Smooth muscle cell of the brain vasculature (primary cell): ENCODE measurements around the gene GAS7.
"Not testable (repeated sequence)": the region's sequence is repeated elsewhere in the genome, so short reads cannot be mapped to it uniquely, and the experiment has no call there.

Source experiments
- DNase-seq: peaks from one replicate; pipeline ENCODE4 v3.0.0-alpha.2; 2012; ENCODE audit warnings: low read depth, low spot score

Gene GAS7

GRCh38 chr17:10072556-10073425 lies 125.6 kb downstream of the GAS7 start:
- DNase-seq = no peak

- no peak for DNase-seq
Observed at GRCh38 chr17:10072086-10072485, 126.3 kb downstream of the GAS7 start.

DNA sequence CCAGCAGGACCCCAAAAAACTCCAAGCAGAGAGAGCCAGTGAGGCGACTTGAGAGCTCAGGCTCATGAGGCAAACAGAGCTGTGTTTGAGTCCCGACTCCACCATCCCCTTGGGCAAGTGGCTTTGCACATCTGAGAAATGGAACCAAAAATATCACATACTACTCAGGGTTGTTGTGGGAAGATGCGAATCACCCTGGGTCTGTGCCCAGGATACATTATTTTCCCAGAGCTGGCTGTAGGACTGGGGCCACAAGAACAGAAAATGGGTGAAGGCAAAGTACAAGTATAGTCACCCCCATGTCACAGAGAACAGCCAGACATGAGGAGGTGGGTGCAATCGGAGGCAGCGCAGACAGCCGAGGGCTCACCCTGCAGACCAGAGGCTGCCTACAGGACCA lies 127.3 kb downstream of the GAS7 start:
- no peak for DNase-seq

- no peak for DNase-seq
Observed at GRCh38 chr17:10070690-10071089, 127.7 kb downstream of the GAS7 start.

GRCh38 chr17:10069301-10069700 lies 129.1 kb downstream of the GAS7 start:
- DNase-seq = no peak

GRCh38 chr17:10067446-10068143 lies 130.8 kb downstream of the GAS7 start:
- DNase-seq = no peak

DNA sequence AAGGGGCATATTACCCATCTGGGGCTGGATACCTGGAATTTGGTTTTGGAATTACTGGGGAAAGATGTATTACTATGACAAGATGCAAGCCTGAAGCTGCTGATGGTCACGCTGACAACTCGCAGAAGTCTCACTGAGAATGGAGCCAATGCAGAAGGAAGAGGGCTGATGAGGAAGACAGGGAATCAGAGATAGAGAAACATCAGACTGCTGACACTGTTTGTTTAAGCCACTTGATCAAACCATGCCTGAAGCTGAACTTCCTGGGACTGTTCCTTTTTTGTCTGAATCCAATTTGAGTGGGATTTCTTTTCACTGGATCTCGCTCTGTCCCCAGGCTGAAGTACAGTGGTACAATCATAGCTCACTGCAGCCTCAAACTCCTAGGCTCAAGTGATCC lies 133.9 kb downstream of the GAS7 start:
- no peak for DNase-seq

GRCh38 chr17:10063730-10064241 lies 134.6 kb downstream of the GAS7 start:
- no peak for DNase-seq

GRCh38 chr17:10062691-10063385 lies 135.6 kb downstream of the GAS7 start:
- no peak for DNase-seq

- peak; percentile 80 for DNase-seq
Observed at GRCh38 chr17:10061111-10061845, 137.1 kb downstream of the GAS7 start.

DNA sequence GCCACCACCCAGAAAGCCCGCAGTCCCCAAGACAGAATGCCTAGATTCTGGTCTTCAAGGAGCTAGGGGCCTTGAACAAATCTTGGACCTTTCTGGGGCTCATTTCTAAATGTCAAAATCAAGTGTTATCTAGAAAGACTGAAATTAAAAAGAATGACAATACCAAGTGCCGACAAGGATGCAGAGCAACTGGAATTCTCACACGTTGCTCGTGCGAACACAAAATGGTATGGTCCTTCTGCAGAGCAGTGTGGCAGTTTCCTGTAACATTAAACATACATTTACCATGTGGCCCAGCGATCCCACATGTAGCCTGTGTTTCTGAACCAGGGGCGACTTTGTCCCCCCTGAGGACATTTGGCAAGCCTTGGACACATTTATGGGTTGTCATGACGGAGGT lies 137.9 kb downstream of the GAS7 start:
- no peak for DNase-seq

- DNase-seq = no peak
Observed at GRCh38 chr17:10059684-10060211, 138.7 kb downstream of the GAS7 start.

GRCh38 chr17:10058921-10059683 lies 139.3 kb downstream of the GAS7 start:
- DNase-seq = no peak

DNA sequence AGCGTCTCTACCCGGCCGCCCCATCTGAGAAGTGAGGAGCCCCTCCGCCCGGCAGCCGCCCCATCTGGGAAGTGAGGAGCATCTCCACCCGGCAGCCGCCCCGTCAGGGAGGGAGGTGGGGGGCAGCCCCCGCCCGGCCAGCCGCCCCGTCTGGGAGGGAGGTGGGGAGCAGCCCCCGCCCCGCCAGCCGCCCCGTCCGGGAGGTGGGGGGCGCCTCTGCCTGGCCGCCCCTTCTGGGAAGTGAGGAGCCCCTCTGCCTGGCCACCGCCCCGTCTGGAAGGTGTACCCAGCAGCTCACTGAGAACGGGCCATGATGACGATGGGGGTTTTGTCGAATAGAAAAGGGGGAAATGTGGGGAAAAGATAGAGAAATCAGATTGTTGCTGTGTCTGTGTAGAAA lies 140.9 kb downstream of the GAS7 start:
- not testable (repeated sequence) for DNase-seq

DNA sequence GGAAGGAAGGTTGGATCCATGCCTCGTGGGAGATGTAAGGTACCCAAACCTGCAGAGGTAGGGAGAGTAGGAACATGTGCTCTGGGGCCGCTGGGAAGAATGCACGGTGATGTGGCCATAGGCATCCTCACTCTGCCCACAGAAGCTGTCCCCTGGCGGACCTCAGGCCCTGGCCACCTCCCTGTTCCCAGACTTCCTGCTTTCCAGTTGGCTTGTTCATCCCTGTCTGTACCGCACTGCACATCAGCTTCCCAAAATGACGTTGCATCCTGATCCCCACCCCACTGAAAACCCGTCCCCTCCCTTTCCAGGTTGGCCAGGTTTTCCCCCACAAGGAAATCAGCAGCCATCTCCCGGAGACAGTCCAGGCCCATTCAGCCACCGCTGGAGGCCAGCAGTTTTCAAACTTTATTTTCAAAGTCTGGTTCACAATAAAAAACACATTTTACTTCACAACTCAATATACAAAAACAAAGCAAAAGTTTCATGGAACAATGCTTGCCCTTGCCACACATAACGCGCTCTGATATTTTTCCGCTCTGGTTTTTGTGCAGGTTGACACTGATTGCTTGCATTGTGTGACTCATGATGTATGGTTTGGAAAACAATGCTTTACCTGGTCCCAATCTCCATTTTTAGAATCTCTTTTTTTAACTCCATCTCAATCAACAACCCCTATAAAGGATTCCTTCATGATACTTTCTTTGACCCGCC lies 143.0 kb downstream of the GAS7 start:
- no peak for DNase-seq

GRCh38 chr17:10053782-10054540 lies 144.4 kb downstream of the GAS7 start:
- no peak for DNase-seq

DNA sequence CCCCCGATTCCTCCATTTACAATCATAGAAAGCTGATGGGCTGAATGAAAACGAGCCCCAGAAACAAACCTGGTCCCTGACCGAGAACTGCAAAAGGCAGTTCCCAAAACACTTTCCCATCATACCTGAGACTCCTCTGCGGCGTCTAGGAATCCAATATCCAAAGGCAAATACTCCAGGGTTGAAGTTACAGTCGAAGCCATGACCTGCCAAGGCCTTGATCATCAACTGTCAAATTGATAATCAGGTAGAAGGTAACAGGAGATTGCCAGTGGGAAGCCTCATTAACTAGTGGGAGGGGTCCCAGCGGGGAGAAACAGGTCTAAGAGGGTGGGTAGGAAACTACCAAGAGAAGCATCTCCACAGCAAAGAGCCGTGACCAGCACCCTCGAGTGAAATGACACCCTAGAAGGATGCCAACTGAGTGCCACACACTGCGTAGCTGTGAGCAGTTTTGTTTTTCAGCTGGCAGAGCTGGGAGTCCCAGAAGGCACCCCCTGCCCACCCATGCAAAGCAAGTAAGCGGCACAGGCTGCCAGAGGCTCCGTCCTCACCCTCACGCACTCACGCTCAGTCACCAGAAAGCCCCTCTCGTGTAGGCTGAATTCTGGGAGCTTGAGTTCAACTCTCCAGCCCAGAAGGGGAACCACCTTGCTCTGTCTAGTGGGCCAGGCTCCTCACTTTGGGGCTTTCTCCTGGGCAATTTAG lies 146.1 kb downstream of the GAS7 start:
- DNase-seq = no peak

GRCh38 chr17:10051112-10051511 lies 147.3 kb downstream of the GAS7 start:
- no peak for DNase-seq
